Measurements from ENCODE around the gene ZDHHC15.
A peak's percentile ranks its signal among the peaks of the same experiment; 100 is the strongest.
"Not testable (repeated sequence)": the region's sequence is repeated elsewhere in the genome, so short reads cannot be mapped to it uniquely, and the experiment has no call there.

Gene ZDHHC15

GRCh38 chrX:75522565-75523431 lies at the start of gene ZDHHC15:
Gene ZDHHC15, minus strand, starts transcription at chrX:75523037. Its CDS starts 13 bp downstream, at chrX:75523024.
- peak; percentile 33 for DNase-seq (ENCODE audit: low spot score)

GRCh38 chrX:75560544-75560943 lies 37.7 kb upstream of the ZDHHC15 start:
- not testable (repeated sequence) for DNase-seq (ENCODE audit: low spot score)

GRCh38 chrX:75547783-75548182 lies 24.9 kb upstream of the ZDHHC15 start:
- no peak for DNase-seq (ENCODE audit: low spot score)

- no peak for DNase-seq (ENCODE audit: low spot score)
These were observed 24.1 kb upstream of the ZDHHC15 start for GRCh38 chrX:75546724-75547511.

GRCh38 chrX:75544786-75545185 lies 21.9 kb upstream of the ZDHHC15 start:
- DNase-seq (ENCODE audit: low spot score): no peak

GRCh38 chrX:75483933-75484332 lies 38.9 kb downstream of the ZDHHC15 start:
- no peak for DNase-seq (ENCODE audit: low spot score)

- not testable (repeated sequence) for DNase-seq (ENCODE audit: low spot score)
These were observed 61.1 kb downstream of the ZDHHC15 start for GRCh38 chrX:75461780-75462179.

GRCh38 chrX:75421688-75422230 lies 101.1 kb downstream of the ZDHHC15 start:
- DNase-seq (ENCODE audit: low spot score): no peak

GRCh38 chrX:75407153-75407552 lies 115.7 kb downstream of the ZDHHC15 start:
- DNase-seq (ENCODE audit: low spot score): not testable (repeated sequence)

GRCh38 chrX:75390470-75390869 lies 132.4 kb downstream of the ZDHHC15 start:
- DNase-seq (ENCODE audit: low spot score): no peak

- DNase-seq (ENCODE audit: low spot score): no peak
These were observed 153.1 kb downstream of the ZDHHC15 start for GRCh38 chrX:75369721-75370120.

GRCh38 chrX:75366861-75367260 lies 156.0 kb downstream of the ZDHHC15 start:
- no peak for DNase-seq (ENCODE audit: low spot score)

GRCh38 chrX:75365243-75365975 lies 157.4 kb downstream of the ZDHHC15 start:
- DNase-seq (ENCODE audit: low spot score): no peak

GRCh38 chrX:75361788-75362187 lies 161.0 kb downstream of the ZDHHC15 start:
- no peak for DNase-seq (ENCODE audit: low spot score)

GRCh38 chrX:75348601-75349000 lies 174.2 kb downstream of the ZDHHC15 start:
- DNase-seq (ENCODE audit: low spot score): not testable (repeated sequence)

GRCh38 chrX:75337525-75337924 lies 185.3 kb downstream of the ZDHHC15 start:
- no peak for DNase-seq (ENCODE audit: low spot score)

GRCh38 chrX:75335127-75335458 lies 187.7 kb downstream of the ZDHHC15 start:
- no peak for DNase-seq (ENCODE audit: low spot score)

- not testable (repeated sequence) for DNase-seq (ENCODE audit: low spot score)
These were observed 188.3 kb downstream of the ZDHHC15 start for GRCh38 chrX:75334407-75335126.

GRCh38 chrX:75327607-75328006 lies 195.2 kb downstream of the ZDHHC15 start:
- no peak for DNase-seq (ENCODE audit: low spot score)
